HG03439 (cell line): ENCODE measurements around the gene DDR1.

Experiments
- ATAC-seq: cut with Tn5 transposase; IDR thresholded peaks from one replicate; pipeline ENCODE4 v1.9.1; 2021; ENCODE audit warnings: mild to moderate bottlenecking, moderate library complexity; ENCODE audit not compliant: unreplicated experiment

The DDR1 gene

GRCh38 chr6:30942338-30943060 lies 58.2 kb downstream of the DDR1 start:
- ATAC-seq = no peak

- ATAC-seq = no peak
These were observed 59.7 kb downstream of the DDR1 start for GRCh38 chr6:30944051-30944450.

DNA sequence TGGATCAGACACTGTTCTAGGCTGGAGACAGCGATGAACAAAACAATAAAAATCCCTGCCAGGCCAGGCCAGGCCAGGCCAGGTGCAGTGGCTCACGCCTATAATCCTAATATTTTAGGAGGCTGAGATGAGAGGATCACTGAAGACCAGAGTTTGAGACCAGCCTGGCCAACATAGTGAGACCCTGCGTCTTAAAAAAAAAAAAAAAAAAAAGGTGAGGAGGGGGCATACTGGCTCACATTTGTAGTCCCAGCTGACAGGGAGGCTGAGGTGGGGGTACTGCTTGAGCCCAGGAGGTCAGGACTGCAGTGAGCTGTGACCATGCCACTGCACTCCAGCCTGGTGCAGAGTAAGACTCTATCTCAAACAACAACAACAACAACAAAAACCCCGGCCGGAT lies 61.0 kb downstream of the DDR1 start:
- no peak for ATAC-seq

DNA sequence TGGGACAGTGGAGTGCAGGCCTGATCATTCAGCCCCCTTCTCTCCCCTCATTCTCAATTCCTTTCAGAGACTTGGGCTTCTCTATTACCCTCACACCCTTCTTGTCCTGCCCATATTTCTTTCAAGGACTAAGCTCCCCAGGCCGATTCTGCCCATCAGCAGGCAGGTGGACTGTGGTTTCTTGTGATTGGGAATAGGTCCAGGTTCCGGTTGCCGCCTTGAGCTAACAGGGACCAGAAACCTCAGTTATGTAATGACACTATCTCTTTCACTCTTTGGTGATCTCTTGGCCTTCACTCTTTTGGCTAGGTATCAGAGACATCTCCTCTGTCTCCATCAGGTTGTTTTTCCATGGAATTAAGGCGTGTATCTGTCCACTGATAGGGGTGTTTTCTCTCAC lies 62.9 kb downstream of the DDR1 start:
- ATAC-seq = no peak

DNA sequence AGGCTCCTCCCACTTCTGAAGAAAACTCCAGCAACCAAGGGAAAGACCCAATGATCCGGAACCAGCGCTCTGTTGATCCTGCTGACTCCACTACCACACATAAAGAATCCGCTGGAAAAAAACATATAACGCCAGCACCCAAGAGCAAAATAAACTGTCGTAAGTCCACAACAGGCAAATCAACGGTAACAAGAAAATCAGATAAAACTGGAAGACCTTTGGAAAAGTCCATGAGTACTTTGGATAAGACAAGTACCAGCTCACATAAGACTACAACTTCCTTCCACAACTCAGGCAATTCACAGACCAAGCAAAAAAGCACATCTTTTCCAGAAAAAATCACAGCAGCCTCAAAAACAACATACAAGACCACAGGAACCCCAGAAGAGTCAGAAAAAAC lies 64.5 kb downstream of the DDR1 start:
- no peak for ATAC-seq
